Measurements from ENCODE around the gene WEE1. TPM values are rescaled to one million over a fixed set of nuclear protein-coding genes. Genes with fewer than 3 reads are reported as not detected.
A peak's percentile ranks its signal among the peaks of the same experiment; 100 is the strongest.

Gene WEE1
- polyA plus RNA-seq, 2 of the 4 experiments (the other 2 are of a cell fraction), result 18.6 to 41.3 TPM

DNA sequence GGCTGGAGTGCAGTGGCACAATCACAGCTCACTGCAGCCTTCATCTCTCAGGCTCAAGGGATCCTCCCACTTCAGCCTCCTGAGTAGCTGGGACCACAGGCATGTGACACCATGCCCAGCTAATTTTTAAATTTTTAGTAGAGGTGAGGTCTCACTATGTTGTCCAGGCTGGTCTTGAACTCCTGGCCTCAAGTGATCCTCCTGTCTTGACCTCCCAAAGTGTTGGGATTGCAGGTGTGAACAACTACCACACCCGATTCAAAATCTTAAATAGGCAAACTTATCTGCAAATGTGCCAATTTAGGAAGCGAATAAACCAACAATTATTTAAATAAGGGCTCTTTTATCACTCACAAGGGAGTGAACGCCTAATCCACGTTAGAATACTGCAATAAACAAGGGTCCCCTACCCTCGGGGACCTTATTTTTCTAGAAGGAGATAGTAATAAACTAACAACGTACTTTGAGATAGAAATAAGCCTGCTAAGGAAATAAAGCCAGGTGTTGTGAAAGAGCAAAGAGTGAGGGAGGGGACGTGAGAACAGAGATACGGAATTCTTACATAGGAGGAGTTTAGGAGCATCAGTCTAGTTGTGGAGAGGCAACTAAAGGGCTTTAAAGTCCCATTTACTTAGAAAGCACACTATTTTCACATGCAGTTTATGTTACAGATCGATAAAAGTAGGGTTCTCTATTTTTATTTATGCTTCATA is 3.0 kb upstream of the WEE1 start:
- DNase-seq (ENCODE audit: low read depth in 1 of 2, low spot score in 1 of 2), result no peak
- 84% methylated on average over 9 of the region's 9 CpGs for WGBS (ENCODE audit: missing lambda C conversion rate)
- no peak for TF ChIP-seq NFE2L2 (conservative IDR thresholded peaks at IDR 0.05; ENCODE audit: low read length)
- TF ChIP-seq, protein P1, sequence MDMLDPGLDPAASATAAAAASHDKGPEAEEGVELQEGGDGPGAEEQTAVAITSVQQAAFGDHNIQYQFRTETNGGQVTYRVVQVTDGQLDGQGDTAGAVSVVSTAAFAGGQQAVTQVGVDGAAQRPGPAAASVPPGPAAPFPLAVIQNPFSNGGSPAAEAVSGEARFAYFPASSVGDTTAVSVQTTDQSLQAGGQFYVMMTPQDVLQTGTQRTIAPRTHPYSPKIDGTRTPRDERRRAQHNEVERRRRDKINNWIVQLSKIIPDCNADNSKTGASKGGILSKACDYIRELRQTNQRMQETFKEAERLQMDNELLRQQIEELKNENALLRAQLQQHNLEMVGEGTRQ (IDR thresholded peaks at IDR 0.05), result no peak
- no peak for TF ChIP-seq EHMT2 (IDR thresholded peaks at IDR 0.05; ENCODE audit: low read depth)
- TF ChIP-seq HEYL (CRISPR knock-in tag; IDR thresholded peaks at IDR 0.05), result no peak
- no peak for TF ChIP-seq HDAC2 (IDR thresholded peaks at IDR 0.05)
- no peak for TF ChIP-seq MAFK (IDR thresholded peaks at IDR 0.05; ENCODE audit: partially characterized antibody)
- no peak for TF ChIP-seq FOSL2 (IDR thresholded peaks at IDR 0.05)
- TF ChIP-seq FOSL2 (CRISPR knock-in tag; IDR thresholded peaks at IDR 0.05), result no peak
- no peak for TF ChIP-seq SMC3 (IDR thresholded peaks at IDR 0.05)
- TF ChIP-seq MAZ (IDR thresholded peaks at IDR 0.05; ENCODE audit: borderline replicate concordance, low read depth, low read length), result no peak
- TF ChIP-seq CHD4 (IDR thresholded peaks at IDR 0.05; ENCODE audit: borderline replicate concordance), result no peak
- TF ChIP-seq POLR2A (IDR thresholded peaks at IDR 0.05; ENCODE audit: low read length), result no peak
- TF ChIP-seq, protein P2, sequence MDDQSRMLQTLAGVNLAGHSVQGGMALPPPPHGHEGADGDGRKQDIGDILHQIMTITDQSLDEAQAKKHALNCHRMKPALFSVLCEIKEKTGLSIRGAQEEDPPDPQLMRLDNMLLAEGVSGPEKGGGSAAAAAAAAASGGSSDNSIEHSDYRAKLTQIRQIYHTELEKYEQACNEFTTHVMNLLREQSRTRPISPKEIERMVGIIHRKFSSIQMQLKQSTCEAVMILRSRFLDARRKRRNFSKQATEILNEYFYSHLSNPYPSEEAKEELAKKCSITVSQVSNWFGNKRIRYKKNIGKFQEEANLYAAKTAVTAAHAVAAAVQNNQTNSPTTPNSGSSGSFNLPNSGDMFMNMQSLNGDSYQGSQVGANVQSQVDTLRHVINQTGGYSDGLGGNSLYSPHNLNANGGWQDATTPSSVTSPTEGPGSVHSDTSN (IDR thresholded peaks at IDR 0.05), result no peak
- ATAC-seq, result no peak
- Histone ChIP-seq H3K4me3 (no peak overlapping the region), H3K4me2 (peak overlapping the region; percentile 92; the same call in 1 of the 3 replicates), H3K9me3 (no peaks in the 10 kb centered on the region), H3K4me1 (peaks cover 55% of the 10 kb centered on the region), H3K27ac (peak overlapping the region; percentile 83 to 84; a peak in 5 of 6 replicates)
- ChIA-PET CTCF (no interaction called here), POLR2A (no interaction called here)
- FAIRE-seq, result no peak

DNA sequence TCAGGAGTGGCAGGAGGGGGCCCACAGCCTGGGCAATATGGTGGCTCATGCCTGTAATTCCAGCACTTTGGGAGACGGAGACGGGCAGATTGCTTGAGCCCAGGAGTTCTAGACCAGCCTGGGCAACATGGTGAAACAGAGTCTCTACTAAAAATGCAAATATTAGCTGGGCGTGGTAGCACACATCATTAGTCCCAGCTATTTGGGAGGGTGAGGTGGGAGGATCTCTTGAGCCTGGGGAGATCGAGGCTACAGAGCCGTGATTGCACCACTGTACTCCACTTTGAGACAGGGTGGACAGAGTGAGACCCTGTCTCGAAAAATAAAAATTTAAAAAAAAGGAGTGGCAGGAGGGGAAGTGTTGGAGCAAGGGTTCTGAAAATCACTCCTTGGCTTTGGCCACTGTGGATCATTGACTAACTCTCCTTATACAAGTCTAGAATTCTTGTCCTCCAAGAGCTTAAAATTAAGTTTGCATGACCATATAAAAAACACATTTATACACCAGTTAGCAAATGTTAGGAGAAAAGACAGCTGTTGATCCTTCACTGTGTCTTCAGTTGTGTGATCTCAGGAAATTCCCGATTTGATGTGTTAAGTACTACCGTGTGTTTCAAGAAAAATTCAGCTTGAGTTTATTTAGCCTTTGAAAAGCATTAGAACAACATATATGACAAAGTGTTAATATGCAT is 2.3 kb upstream of the WEE1 start:
- ATAC-seq (no peak), DNase-seq (ENCODE audit: low read depth in 1 of 2, low spot score in 1 of 2) (no peak), FAIRE-seq (no peak)
- TF ChIP-seq GATA3 (IDR thresholded peaks at IDR 0.05; ENCODE audit: borderline replicate concordance) (no peak), RARB (CRISPR knock-in tag; IDR thresholded peaks at IDR 0.05) (no peak), CEBPB (IDR thresholded peaks at IDR 0.05) (no peak), FOSB (CRISPR knock-in tag; IDR thresholded peaks at IDR 0.05) (no peak), ESRRA (IDR thresholded peaks at IDR 0.05; ENCODE audit: borderline replicate concordance, low read length) (no peak), ZSCAN20 (CRISPR knock-in tag; IDR thresholded peaks at IDR 0.05) (no peak), NFE2L2 (conservative IDR thresholded peaks at IDR 0.05; ENCODE audit: low read length) (no peak), ZC3H11A (IDR thresholded peaks at IDR 0.05) (no peak), RNF2 (IDR thresholded peaks at IDR 0.05; ENCODE audit: borderline replicate concordance, low read depth) (no peak), HOXB5 (CRISPR knock-in tag; IDR thresholded peaks at IDR 0.05) (no peak), RAD21 (conservative IDR thresholded peaks at IDR 0.05 in 1 of 2, IDR thresholded peaks at IDR 0.05 in 1 of 2) (no peak), RCOR1 (IDR thresholded peaks at IDR 0.05; ENCODE audit: low read depth, low read length) (no peak), FOXS1 (CRISPR knock-in tag; IDR thresholded peaks at IDR 0.05) (no peak), TP53 (CRISPR knock-in tag; IDR thresholded peaks at IDR 0.05) (no peak), POLR2A (IDR thresholded peaks at IDR 0.05; ENCODE audit: low read length) (no peak), CBX2 (IDR thresholded peaks at IDR 0.05; ENCODE audit: borderline replicate concordance, low read depth) (no peak), HEYL (CRISPR knock-in tag; IDR thresholded peaks at IDR 0.05) (no peak)
- TF ChIP-seq, protein P3, sequence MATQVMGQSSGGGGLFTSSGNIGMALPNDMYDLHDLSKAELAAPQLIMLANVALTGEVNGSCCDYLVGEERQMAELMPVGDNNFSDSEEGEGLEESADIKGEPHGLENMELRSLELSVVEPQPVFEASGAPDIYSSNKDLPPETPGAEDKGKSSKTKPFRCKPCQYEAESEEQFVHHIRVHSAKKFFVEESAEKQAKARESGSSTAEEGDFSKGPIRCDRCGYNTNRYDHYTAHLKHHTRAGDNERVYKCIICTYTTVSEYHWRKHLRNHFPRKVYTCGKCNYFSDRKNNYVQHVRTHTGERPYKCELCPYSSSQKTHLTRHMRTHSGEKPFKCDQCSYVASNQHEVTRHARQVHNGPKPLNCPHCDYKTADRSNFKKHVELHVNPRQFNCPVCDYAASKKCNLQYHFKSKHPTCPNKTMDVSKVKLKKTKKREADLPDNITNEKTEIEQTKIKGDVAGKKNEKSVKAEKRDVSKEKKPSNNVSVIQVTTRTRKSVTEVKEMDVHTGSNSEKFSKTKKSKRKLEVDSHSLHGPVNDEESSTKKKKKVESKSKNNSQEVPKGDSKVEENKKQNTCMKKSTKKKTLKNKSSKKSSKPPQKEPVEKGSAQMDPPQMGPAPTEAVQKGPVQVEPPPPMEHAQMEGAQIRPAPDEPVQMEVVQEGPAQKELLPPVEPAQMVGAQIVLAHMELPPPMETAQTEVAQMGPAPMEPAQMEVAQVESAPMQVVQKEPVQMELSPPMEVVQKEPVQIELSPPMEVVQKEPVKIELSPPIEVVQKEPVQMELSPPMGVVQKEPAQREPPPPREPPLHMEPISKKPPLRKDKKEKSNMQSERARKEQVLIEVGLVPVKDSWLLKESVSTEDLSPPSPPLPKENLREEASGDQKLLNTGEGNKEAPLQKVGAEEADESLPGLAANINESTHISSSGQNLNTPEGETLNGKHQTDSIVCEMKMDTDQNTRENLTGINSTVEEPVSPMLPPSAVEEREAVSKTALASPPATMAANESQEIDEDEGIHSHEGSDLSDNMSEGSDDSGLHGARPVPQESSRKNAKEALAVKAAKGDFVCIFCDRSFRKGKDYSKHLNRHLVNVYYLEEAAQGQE (IDR thresholded peaks at IDR 0.05), result no peak
- TF ChIP-seq, protein P4, sequence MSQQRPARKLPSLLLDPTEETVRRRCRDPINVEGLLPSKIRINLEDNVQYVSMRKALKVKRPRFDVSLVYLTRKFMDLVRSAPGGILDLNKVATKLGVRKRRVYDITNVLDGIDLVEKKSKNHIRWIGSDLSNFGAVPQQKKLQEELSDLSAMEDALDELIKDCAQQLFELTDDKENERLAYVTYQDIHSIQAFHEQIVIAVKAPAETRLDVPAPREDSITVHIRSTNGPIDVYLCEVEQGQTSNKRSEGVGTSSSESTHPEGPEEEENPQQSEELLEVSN (IDR thresholded peaks at IDR 0.05; ENCODE audit: borderline replicate concordance, low read depth), result no peak
- H3K27ac ChIP-seq, result peak overlapping the region; percentile 28 to 95; a peak in 3 of 6 replicates
- peaks cover 51% of the 10 kb centered on the region for H3K4me1 ChIP-seq
- H3K9me3 ChIP-seq, result no peaks in the 10 kb centered on the region
- no peak overlapping the region for H3K4me2 ChIP-seq
- WGBS (ENCODE audit: missing lambda C conversion rate), result 86% methylated on average over 8 of the region's 8 CpGs
- H3K4me3 ChIP-seq, result no peak overlapping the region
- ChIA-PET CTCF (interaction anchor here (1.2 kb wide), 1 partner anchor 41 kb away, joined by 3 read pairs; no protein-coding TSS in a partner anchor), POLR2A (no interaction called here)
